GM21786 (cell line): ENCODE results near the gene HNRNPF.

Source experiments
- ATAC-seq: cut with Tn5 transposase; IDR thresholded peaks from one replicate; pipeline ENCODE4 v1.9.1; 2021; ENCODE audit not compliant: unreplicated experiment

Gene HNRNPF

DNA sequence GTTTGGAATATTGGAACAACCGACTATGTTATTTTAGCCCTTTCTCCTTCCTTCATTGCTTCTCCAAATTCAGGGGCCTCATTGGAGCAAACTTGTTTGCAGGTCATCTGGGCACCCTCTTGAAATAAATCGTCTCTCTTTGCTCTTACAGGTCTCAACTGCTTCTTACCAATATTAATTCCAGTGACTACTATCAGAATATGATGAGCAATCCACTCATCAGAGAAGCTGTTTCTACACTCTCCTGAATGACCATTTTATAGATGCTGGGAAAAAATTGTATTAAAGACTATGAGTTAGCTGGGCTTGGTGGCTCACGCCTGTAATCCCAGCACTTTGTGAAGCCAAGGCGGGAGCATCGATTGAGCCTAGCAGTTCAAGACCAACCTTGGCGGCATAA is 12.5 kb upstream of the HNRNPF start:
- ATAC-seq = no peak

DNA sequence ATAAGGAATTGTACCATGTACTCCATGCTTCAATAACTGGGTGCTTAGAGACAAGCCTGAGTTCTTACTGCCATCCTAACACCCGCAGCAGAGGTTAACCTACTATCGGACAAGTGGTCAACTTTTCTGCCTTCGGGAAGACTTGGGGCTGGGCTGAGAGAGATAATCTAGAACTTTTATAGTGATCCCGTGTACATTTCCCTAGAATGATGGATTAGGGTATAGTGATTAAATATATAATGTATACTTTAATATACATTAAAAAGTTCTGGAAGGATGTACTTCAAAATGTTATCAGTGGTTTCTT is 12.2 kb upstream of the HNRNPF start:
- ATAC-seq = no peak

DNA sequence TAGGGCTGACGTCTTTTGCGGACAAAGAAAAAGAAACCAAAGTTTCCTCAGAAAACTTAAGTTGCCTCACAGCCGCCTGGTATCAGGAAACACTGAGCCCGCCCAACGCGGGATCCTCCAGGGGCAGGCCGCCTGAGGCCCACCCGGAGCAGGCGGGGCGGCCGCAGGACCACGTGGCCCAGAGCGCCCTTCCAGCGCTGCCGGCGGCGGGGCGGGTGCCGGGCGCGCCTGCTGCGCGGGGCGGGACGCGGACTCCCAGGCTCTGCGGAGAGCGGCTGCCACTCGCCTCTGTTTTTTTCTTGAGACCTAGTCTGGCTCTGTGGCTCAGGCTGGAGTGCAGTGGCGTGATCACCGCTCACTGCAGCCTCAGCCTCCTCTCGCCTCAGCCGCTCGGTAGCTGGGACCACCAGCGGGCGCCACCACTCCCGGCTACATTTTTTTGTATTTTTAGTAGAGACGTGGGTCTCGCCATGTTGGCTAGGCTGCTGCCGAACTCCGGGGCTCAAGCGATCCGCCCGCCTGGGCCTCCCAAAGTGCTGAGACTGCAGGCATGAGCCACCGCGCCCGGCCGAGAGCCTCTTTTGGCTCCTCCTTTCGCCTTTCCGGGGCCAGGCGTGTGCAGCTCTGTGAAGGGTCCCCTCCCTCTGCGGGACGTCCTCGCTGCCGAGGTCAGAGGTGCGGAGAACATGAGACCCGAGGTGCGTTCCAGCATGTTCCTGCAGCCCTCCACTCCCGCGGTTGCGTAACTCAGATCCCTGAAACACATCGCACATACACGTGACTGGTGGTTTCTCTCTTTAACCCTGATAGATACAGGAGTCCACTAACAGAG is 11.6 kb upstream of the HNRNPF start:
- ATAC-seq = peak; percentile 74

DNA sequence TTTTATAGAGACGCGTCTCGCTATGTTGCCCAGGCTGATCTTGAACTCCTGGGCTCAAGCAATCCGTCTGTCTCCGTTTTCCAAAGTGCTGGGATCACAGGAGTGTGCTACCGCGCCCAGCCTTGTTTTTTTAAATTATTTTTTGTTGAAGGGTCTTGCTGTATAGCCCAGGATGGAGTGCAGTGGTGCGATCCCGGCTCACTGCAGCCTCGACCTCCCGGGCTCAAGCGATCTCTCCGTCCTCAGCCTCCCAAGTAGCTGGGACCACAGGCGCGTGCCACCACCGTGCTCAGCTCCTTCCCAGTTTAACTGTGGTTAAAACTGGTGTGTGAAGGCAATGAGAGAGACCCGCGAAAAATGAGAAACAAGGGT is 11.0 kb upstream of the HNRNPF start:
- ATAC-seq = no peak

DNA sequence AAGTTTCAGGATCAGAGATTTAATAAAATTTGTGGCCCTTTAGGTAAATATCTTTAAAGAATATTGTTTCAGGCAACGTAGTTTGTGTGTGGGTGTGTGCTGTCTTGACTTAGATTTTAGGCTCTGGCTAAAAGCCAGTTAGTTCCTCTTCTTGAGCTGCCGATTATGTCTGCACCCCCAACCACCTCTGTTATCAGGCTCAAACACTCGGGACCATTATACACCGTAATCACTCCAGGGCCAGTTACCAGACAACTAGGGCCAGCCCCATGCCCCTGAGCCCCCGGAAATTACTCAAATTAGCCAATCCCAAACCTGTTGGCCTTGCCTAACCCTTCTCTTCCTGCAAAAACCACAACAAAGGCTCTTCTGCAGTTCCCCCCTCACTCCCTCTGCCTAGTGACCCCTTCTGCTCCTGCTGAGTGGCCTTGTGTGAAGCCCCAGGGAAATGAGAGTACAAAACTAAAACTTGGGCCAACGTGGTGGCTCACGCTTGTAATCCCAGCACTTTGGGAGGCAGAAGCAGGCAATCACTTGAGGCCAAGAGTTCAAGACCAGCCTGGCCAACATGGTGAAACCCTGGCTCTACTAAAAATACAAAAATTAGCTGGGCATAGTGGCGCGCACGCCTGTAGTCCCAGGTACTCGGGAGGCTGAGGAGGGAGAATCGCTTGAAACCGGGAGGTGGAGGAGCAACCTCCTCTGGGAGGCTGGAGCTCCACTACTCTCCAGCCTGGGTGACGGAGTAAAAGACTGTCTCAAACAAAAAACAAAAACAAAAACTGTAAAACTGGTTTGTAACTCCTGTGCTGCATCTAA is 9.2 kb upstream of the HNRNPF start:
- peak; percentile 39 for ATAC-seq

DNA sequence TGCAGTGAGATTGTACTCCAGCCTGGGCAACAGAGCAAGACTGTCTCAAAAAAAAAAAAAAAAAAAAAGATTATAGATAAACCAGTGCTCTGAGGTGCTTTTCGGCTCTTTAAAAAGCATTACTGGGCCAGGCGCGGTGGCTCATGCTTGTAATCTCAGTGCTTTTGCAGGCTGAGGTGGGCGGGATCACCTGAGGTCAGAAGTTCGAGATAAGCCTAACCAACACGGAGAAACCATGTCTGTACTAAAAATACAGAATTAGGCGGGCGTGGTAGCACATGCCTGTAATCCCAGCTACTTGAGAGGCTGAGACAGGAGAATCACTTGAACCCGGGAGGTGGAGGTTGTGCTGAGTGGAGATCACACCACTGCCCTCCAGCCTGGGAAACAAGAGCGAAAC is 6.6 kb upstream of the HNRNPF start:
- no peak for ATAC-seq

DNA sequence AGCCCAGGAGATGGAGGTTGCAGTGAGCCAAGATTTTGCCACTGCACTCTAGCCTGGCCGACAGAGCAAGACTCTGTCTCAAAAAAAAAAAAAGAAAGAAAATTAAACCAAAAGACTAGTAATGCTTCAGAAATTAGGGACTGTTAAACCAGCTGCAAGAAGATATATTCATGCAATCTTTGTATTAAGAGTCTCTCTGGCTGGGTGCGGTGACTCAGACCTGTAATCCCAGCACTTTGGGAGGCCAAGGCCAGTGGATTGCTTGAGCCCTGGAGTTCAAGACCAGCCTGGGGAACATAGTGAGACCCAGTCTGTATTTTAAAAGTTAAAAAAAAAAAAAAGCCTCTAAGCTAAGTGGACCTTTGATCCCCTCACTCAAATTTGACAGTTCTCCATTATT is 2.5 kb upstream of the HNRNPF start:
- ATAC-seq = no peak

DNA sequence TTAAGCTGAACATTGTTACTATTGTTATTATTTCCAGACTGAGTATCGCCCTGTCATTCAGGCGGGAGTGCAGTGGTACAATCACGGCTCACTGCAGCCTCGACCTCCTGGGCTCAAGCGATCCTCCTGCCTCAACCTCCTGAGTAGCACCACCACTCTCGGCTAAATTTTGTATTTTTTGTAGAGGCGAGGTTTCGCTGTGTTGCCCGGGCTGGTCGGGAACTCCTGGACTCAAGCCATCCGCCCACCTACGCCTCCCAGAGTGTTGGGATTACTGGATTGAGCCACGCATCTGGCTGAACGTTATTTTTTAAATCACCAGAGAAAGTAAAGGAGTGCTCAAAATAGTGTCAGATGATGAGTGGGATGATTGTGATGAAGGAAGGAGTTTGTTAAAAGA is 1.4 kb upstream of the HNRNPF start:
- no peak for ATAC-seq

DNA sequence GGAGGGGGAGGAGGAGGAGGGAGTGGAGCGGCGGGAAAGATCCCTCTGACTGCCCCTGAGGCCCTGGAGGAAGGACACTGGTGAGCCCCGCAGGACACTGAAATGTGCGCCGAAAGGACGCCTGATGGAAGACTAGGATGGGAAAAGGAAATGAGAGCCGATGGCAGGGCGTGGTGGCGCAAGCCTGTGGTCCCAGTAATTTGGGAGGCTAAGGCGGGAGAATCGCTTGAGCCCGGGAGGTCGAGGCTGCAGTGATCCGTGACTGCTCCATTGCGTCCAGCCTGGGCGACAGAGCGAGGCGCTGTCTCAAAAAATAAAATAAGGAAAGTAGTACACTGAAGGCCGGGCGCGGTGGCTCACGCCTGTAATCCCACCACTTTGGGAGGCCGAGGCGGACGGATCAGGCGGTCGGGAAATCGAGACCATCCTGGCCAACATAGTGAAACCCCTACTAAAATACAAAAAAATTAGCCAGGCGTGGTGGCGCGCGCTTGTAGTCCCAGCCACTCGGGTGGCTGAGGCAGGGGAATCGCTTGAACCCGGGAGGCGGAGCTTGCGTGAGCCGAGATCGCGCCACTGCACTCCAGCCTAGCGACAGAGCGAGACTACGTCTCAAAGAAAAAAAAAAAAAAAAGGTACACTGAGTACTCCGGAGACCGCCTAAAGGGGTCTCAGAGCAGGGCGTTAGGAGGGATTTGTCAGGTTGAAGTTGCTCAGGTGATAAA is 561 bp upstream of the HNRNPF start:
- ATAC-seq = no peak

DNA sequence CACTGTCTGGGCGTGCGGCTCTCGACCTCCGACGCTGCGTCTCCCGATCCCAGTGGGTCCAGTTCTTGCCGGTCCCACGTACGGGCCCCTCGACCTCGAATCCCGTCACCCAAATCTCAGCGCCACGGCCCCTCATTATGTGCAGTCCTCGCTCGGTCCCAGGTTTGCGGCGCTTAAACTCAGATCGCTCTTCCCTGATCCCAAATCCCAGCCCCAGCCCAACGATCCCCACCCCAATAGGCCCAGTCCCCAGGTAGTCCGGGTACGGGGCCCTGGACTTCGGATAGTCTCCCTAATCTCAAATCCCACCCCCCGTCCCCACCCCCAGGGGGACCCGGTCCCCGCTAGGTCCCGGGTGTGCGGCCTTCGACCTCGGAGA is 666 bp downstream of the HNRNPF start:
- peak; percentile 0 for ATAC-seq

DNA sequence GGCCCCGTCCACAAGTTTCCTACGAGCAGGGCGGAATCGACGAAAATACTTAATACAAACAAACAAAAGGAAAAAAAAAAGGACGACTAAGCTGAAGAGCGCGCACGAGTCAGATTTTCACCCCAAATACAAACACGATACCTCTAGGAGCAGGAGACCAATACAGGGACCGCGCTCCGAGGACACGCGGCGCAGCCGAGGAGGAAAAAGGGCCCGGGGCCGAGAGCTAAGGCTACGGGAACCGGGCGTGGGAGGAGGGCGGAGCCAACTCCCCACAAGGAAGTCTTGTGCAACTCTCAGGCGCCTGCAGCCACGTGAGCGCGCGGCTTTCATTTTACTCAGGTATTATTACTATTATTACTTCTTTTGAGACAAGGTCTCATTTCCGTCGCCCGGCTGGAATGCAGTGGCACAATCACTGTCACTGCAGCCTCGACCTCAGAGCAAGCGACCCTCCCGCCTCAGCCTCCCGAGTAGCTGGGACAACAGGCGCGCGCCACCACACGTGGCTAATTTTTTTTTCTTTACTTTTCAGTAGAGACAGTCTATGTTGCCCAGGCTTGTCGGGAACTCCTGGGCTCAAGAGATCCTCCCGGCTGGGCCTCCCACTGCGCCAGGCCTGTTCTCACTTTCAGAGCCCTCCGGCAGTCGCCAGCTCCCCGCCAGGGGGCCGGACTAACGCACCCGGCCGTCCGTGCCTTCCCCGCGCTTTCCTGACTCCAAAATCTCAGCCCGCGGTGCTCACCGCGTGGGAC is 1.2 kb downstream of the HNRNPF start:
- ATAC-seq = peak; percentile 45

DNA sequence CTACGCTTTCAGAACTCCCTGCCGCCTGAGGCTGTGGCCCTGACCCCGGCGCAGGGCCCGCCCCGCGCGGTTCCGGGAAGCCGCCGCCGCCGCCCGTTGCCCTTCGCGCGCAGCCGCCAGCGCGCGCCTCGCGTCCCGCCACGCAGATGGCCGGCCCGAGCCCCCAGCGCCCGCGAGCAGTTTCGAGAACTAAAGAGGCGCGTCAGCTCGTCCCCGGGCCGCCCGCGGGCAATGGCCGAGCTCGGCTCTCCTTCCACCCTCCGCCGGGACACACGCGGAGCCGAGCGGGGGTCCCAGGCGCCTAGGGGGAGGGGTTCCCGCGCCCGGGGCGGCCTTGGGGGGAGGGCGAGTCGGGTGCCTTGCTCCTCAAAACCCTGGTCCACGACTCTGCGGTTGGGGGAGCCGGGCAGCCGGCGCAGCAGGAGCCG is 1.8 kb downstream of the HNRNPF start:
- ATAC-seq = peak; percentile 11

DNA sequence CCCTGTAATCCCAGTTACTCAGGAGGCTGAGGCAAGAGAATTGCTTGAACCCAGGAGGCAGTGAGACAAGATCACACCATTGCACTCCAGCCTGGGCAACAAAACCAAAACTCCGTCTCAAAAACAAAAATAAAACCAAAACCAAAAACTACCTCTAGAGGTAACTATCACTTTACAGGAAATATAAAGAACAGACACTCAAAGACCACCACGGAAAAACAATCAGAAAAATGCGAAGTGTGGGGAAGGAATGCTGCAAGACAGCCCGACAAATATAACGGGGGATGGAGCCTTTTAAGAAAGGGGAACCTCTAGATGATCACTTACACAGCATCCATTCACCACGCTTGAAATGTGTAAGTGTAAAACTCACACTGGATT is 4.3 kb downstream of the HNRNPF start:
- no peak for ATAC-seq

DNA sequence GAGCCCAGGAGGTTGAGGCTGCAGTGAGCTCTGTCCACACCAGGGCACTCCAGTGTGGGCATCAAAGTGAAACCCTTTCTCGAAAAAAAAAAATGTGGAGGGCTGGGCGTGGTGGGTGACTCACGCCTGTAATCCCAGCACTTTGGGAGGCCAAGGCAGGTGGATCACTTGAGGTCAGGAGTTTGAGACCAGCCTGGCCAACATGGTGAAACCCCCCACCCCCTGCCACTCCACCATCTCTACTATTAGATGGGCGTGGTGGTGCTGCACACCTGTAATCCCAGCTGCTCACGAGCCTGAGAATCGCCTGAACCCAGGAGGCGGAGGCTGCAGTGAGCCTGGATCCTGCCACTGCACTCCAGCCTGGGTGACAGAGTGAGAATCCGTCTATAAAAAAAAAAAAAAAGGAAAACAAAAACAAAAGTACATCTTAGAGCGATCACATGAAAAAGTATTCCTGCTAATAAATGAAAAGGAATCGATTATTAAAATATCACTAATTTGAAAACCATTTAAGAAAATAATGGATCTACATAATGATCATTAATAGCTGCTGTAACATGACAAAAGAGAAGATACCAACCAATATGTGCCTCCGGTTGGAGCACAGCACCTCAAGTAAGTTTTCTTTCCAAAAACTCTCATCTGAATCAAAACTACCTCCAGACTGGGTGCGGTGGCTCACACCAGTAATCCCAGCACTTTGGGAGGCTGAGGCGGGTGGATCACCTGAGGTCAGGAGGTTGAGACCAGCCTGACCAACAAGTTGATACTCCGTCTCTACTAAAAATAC is 4.9 kb downstream of the HNRNPF start:
- no peak for ATAC-seq

DNA sequence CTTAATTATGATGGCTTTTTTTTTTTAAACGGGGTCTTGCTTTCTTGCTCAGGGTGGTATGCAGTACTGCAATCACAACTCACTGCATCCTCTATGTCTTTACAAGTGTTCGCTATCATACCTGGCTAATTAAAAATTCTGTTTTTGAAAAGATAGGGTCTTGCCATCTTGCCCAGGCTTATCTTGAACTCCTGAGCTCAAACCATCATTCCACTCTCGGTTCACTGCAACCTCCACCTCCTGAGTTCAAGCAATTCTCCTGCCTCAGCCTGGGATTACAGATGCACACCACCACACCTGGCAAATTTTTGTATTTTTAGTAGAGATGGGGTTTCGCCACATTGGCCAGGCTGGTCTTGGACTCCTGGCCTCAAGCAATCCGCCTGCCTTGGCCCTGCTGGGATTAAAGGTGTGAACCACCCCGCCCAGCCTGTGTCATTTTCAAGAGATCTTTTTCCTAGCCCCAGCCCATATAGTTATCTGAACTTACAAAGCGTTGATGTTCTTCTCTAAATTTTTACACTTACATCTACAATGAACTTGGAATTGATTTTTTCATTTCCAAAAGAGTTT is 6.0 kb downstream of the HNRNPF start:
- ATAC-seq = no peak

DNA sequence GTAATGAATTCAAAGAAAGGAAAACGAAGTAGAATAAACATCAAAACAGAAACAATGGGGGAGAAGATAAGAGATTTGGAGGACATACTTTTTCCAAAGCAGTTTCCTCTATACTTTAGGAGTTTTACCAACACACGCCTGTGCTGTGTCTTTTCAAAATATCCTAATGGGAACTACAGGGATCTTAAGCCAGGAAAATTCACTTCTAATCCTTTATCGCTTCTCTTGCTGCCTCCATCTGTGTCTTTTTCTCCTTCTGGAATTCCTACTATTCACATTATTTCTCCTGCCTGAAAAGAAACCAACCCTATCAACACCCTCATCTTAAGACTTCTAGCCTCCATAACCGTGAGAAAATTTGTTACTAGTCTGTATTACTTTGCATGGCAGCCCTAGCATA is 6.8 kb downstream of the HNRNPF start:
- ATAC-seq = no peak

DNA sequence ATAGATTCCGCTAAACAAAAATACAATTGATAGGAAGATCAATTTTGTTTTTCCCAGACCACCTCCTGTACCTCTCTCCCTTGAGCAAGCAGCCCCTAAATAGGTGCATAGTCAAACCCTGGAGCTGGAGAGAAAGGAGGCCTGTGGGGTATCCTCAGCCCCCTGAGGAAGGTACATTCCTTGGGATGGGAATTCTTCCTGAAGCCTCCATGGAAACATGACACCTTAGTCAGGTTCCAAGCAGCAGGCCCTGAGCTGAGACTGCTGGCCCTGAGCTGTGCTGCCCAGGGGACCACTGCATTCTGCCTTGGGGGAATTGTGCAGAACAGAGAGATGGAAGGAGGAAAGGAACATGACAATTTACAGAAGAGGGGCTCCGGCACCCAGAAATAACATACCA is 7.4 kb downstream of the HNRNPF start:
- no peak for ATAC-seq

DNA sequence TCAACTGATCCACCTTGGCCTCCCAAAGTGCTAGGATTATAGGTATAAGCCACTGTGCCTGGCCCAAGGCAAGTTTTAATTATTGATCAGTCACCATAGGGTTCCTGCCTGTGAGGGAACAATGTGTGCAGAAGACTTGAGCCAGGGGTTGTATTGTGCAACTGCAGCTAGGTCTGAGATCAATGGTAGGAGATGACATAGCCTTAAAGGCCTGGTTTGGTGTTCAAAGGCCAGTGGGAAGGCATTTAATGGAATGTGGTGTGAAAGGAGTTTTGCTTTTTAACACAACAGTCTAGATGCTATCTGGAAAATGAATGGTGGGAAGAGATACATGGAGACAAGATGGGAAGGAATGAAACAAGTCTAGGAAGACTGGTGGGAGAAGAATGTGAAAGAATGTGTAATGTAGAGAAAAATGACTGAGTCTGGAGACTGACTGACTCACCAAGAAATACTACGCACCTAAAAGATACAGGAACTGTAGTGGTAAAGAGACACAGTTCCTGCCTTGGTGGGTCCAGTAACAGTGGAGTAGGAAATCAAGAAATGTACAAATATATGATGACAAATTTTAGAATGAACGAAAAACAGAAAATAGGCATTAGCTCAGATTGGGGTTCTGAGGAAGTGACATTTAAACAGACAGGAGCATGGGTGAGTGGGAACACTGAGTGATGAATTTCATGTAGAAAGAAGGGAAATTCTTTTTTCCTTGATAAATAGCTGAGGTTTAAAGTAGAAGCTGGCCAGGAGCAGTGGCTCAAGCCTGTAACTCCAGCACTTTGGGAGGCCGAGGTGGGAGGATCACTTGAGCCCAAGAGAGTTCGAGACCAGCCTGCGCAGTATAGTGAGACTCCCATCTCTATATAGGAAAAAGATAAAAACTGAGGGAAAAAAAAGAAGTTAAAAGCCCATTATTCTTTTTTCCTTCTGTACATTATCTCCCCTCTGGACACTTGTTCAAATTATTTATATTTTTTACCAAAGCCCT is 9.4 kb downstream of the HNRNPF start:
- no peak for ATAC-seq

DNA sequence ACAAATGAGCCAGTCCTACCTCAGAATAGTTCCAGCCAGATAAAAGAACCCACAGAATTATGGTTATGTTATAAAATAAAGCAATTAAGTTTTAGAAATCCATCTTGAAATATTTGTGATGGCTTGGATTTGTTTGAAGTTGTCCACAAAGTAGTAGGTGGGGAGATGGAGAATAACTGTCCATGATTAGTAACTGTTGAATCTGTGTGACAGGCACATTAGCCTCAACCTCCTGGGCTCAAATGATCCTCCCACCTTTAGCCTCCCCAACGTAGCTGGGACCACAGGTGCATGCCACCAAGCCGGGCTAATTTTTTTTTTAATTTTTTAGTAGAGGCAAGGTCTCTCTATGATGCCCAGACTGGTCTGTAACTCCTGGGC is 10.1 kb downstream of the HNRNPF start:
- ATAC-seq = no peak
